NCI-H2081 (cell line): ENCODE data around the gene LAMTOR4.
A peak's percentile ranks its signal among the peaks of the same experiment; 100 is the strongest.

Experiments used
- DNase-seq, 2 experiments: peaks; one replicate each; lab custom pipeline; 2025; lab: John Stamatoyannopoulos, UW

The LAMTOR4 gene

GRCh38 chr7:100148559-100149328 lies at the start of gene LAMTOR4:
LAMTOR4 (plus strand) TSS chr7:100148918; CDS start chr7:100148973, 55 bp downstream.
- DNase-seq = peak; percentile 99 to 100

GRCh38 chr7:100099452-100099851 lies 49.3 kb upstream of the LAMTOR4 start:
- DNase-seq = no peak

- peak; percentile 97 to 98 for DNase-seq
Observed at GRCh38 chr7:100100420-100101015, 48.2 kb upstream of the LAMTOR4 start.

GRCh38 chr7:100101016-100101862 lies 47.5 kb upstream of the LAMTOR4 start, which contains the start of the genes AP4M1 and MCM7:
AP4M1 (plus strand) TSS chr7:100101643; CDS start chr7:100101715, 72 bp downstream.
MCM7 (minus strand) TSS chr7:100101397; CDS start chr7:100101294, 103 bp downstream.
- peak; percentile 99 for DNase-seq

GRCh38 chr7:100102950-100103840 lies 45.5 kb upstream of the LAMTOR4 start:
- DNase-seq = no peak

- no peak for DNase-seq
Observed at GRCh38 chr7:100105534-100105933, 43.2 kb upstream of the LAMTOR4 start.

- DNase-seq = no peak
Observed at GRCh38 chr7:100106633-100107032, 42.1 kb upstream of the LAMTOR4 start.

- DNase-seq = no peak
Observed at GRCh38 chr7:100107125-100107737, 41.5 kb upstream of the LAMTOR4 start.

- DNase-seq = no peak
Observed at GRCh38 chr7:100107890-100108289, 40.8 kb upstream of the LAMTOR4 start.

GRCh38 chr7:100109521-100110163 lies 39.1 kb upstream of the LAMTOR4 start:
- DNase-seq = no peak

- DNase-seq = no peak
Observed at GRCh38 chr7:100111156-100111555, 37.6 kb upstream of the LAMTOR4 start.

- no peak for DNase-seq
Observed at GRCh38 chr7:100111914-100112313, 36.8 kb upstream of the LAMTOR4 start.

GRCh38 chr7:100115026-100115425 lies 33.7 kb upstream of the LAMTOR4 start:
- no peak for DNase-seq

GRCh38 chr7:100118388-100119071 lies 30.2 kb upstream of the LAMTOR4 start:
- DNase-seq = no peak

- DNase-seq = peak; percentile 95 to 96
Observed at GRCh38 chr7:100119072-100119969, 29.4 kb upstream of the LAMTOR4 start, which contains the start of the genes CNPY4 and TAF6. CNPY4 (plus strand) TSS chr7:100119634; CDS start chr7:100119745, 111 bp downstream. TAF6 (minus strand) TSS chr7:100119358; CDS start chr7:100114209, 5,149 bp downstream.

GRCh38 chr7:100119970-100120732 lies 28.6 kb upstream of the LAMTOR4 start:
- DNase-seq = peak in 1 of 2 experiments; percentile 66

- no peak for DNase-seq
Observed at GRCh38 chr7:100120733-100121036, 28.0 kb upstream of the LAMTOR4 start.

GRCh38 chr7:100122067-100122466 lies 26.7 kb upstream of the LAMTOR4 start:
- DNase-seq = peak; percentile 91 to 98
